ENCODE measurements around the gene IGDCC3.

IGDCC3 gene

DNA sequence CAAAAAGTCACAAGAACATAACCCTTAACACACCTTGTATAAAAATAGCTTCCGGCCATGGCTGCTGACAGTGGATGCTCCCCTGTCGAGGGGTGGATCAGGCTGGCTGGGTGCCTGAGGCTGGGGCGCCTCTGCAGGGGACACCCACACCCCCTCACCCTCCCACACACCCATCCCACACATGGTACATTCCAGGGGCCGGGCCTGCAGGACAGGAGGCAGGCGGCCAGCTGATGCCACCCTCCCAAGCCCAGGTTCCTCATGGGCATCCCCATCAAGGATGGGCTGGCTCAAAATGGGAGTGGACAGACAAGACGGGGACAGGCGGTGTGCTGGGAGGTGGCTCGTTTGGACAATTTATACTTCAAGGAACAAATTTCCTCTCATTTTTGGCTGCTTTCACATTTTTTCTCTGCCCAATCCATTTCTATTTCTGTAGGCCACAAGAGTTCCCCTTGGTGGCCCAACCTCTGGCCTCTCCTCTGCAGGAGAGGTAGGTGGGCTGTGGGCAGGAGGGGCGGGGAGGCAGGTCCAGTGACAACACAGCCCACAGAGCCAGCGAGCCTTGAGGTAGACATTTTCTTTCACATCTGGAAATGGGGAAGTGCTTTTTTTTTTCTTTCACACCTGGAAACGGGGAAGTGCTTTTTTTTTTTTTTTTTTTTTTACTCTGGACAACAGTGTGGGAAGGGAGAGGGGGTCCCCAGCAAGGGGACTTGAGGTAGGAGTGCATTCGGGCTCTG, 50.0 kb downstream of the IGDCC3 start:
- no peak for DNase-seq (ENCODE audit: low read depth)

DNA sequence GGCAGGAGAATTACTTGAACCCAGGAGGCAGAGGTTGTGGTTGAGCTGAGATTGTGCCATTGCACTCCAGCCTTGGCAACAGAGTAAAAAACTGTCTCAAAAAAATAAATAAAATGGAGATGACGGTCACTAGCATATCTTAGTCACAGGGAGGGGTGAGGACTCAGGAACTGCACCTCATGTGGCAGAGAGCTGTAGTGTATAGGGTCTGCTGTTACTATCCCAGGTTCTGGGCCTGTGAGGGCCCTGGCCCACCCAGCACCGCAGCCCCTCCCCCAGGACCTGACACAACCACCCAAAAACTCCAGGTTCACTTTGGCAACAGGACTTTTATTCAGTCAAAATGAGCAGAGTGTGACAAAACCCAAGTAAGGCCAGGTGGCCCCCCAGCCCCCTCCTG, 51.0 kb downstream of the IGDCC3 start:
- DNase-seq (ENCODE audit: low read depth), result no peak

DNA sequence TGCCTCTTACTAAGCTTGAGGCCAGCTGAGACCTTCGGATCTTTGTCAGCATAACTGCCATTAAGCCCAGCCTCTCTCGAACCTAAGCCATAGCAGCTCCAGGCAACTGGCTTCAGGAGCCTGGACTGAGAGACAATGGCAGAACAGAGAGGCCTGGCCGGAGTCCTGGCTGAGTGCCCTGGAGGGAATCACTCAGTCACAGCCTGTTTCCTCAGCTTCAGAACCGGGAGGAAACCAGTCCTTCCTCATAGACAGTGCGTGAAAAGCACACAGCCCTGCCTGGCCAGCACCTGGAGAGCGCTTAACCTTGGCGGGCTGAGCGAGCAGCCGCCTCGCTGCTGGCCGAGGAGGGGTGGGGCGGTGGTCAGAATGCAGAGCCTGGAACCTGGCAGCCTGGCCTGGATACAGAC, 51.7 kb downstream of the IGDCC3 start:
- DNase-seq (ENCODE audit: low read depth), result peak; percentile 9

DNA sequence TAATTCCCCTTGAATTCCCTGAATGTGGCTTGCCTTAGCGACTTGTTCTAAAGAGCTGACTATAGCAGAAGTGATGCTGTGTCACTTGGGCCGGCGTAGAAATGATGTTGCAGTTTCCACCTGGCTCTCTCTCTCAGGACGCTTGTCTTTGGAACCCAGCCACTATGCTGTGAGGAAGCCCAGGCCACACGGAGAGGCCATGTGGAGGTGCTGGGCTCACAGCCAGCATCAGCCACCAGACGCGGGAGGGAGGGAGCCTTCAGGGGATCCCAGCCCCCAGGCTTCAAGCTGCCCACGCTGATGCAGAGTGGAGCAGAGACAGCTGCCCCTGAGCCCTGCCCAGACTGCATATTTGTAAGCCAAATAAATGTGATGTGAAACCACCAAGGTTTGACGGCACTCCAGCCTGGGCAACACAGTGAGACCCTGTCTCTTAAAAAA, 54.7 kb downstream of the IGDCC3 start:
- DNase-seq (ENCODE audit: low read depth), result peak; percentile 28

DNA sequence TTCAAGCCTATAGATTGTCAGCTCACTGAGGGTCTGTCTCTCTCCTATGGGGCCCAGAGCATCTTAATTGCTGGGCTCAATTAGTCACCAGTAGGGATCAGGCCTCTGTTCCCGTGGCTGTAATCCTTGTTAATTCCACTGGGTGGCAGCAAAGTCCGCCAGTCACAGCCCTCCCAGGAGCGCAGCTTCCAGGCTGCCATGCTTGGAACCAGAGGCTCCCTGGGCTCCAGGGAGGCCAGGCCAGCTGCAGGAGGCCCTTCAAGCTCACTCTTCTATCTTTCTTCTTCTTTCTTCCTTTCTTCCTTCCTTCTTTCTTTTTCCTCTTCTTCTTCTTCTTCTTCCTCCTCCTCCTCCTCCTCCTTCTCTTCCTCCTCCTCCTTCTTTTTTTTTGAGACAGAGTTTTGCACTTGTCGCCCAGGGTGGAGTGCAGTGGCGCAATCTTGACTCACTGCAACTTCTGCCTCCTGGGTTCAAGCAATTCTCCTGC, 58.9 kb downstream of the IGDCC3 start:
- DNase-seq (ENCODE audit: low read depth), result peak; percentile 64

DNA sequence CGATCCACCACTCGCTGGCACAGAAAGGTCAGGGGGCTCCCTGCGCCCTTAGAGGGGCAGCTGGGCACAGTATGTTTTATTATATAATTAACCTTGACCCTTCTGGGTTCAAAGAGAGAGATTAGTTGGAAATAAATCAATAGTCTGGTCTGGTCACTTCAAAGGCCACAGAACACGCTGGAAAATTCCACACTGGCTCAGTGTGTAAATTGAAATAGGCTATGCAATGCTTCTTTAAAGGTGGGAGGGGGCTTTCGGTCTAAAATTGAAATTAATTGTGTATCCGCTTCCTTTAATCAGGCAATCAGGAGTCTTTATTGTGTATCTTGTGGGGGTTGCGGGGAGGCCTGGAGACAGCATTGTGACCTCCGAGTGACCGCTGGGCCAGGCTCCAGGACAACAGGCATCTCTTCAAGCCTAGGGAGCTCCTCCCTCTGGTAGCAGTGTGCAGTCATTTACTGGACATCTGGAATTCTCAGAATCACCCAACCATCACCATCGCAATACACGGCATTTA, 65.3 kb downstream of the IGDCC3 start:
- no peak for DNase-seq (ENCODE audit: low read depth)

DNA sequence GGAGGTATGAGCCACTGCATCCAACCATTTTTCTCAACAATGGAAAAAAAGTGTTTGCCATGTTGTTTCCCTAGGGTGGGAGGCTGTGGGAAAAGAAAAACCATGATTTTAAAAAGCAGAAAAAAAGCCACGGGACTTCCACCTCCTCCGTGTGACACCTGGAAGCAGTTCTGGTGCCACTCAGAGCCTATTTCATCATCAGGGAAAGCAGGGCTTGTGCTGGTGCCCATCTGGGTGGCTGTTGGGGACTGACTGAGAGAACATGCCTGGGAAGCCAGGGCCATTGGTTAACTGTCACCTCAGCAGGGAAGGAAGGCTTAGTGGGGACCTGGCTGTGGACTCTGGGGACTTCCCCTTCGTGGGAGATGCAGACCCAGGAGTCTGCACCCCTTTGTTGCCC, 66.0 kb downstream of the IGDCC3 start:
- no peak for DNase-seq (ENCODE audit: low read depth)

DNA sequence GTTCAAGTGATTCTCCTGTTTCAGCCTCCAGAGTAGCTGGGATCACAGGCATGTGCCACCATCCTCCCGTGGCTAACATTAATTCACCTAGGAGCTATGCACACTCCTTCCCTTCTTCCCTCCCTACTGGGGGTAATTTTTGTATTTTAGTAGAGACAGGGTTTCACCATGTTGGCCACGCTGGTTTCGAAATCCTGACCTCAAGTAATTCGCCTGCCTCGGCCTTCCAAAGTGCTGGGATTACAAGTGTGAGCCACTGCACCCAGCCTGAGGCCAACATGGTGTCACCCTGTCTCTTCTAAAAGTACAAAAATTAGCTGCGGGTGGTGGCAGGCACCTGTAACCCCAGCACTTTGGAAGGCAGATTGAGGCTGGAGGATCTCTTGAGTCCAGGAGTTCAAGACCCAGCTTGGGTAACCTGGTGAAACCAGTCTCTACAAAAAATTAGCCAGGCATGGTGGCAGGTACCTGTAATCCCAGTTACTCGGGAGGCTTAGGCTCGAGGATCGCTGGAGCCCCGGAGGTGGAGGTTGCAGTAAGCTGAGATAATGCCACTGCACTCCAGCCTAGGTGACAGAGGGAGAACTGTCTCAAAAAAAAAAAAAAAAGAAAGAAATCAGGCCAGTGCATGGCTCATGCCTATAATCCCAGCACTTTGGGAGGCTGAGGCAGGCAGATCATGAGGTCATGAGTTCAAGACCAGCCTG, 67.2 kb downstream of the IGDCC3 start:
- DNase-seq (ENCODE audit: low read depth), result peak; percentile 53

DNA sequence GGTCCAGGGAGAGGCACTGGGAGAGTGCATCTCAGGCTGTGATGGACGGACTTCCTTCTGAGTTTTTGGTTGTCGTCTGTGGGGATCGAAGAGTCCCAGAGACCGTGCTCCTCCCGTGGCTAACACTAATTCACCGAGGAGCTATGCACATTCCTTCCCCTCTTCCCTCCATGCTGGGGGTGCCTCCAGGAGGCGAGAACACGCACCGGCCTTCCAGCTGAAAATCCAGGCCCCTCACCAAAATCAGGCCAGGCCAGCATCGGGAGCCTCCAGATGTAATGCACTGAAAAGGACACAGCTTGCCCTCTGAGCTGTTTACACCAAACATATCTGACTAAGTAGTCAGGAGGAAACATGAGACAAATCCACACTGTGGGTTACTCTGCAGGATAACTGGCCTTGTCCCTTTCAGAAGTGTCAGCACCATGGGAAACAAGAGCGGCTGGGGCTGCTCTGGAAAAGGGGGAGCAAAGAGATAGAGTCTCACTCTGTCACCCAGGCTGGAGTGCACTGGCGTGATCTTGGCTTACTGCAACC, 67.9 kb downstream of the IGDCC3 start:
- peak; percentile 68 for DNase-seq (ENCODE audit: low read depth)

DNA sequence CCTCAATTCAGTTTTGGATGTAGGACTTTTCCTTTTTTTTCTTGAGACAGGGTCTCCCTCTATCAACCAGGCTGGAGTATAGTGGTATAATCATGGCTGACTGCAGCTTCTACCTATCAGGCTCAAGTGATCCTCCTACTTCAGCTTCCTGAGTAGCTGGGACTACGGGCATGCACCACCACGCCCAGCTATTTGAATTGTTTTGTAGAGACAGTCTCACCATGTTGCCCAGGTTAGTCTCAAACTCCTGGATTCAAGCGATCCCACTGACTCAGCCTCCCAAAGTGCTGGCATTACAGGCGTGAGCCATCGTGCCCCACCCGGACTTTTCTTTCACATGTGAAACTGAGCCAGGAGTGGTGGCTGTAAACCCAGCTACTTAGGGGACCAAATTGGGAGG, 69.8 kb downstream of the IGDCC3 start:
- DNase-seq (ENCODE audit: low read depth), result no peak

DNA sequence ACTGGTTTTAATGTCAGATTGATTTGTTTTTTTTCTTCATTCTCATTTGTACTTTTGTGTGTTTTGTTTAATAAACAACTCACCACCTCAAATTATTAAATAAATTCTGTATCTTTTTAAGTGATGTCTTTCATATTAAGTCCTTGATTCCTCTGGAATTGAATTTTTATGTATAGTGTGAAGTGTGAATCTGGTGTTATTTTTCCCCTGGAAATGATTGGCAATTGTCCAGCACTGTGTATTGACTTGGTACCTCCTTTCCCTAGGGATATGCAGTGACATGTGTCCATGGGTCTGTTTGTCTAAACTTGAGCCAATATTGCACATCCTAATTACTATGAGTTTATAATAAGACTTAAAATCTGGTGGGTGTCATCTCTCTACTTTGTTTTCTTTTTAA, 71.3 kb downstream of the IGDCC3 start:
- no peak for DNase-seq (ENCODE audit: low read depth)

DNA sequence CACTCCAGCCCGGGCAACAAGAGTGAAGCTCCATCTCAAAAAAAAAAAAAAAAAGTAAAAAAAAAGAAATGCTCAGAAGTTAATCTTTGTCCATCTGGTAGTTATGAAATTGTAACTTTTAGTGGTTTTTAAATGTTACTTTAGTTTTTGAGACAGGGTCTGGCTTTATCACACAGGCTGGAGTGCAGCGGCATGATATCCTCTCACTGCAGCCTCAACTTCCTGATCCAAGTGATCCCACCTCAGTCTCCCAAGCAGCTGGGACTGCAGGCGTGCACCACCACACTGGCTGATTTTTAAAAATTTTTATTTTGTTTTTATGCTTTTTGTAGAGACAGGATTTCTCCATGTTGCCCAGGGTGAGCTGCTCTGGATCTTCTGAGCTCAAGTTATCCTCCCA, 72.0 kb downstream of the IGDCC3 start:
- no peak for DNase-seq (ENCODE audit: low read depth)

DNA sequence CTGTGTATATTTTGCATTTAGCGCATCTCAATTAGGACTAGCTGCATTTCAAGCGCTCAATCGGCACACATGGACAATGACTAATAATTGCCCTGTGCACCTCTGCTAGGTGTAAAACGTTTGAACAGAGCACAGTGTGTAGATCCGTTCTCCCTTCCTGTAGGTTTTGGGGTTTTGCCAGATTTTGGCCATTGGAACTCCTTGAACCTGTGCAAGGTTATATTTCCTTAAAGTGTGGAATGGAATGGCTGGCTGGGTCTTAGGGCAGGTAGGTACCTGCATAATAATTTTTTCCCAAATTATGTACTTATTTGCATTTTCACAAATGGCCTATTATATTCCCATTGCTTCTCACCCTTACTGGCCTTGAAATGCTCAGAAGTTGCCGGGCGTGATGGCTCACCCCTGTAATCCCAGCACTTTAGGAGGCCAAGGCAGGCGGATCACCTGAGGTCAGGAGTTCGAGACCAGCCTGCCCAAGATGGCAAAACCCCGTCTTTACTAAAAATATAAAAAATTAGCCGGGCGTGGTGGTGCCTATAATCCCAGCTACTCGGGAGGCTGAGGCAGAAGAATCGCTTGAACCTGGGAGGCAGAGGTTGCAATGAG, 72.5 kb downstream of the IGDCC3 start:
- no peak for DNase-seq (ENCODE audit: low read depth)

DNA sequence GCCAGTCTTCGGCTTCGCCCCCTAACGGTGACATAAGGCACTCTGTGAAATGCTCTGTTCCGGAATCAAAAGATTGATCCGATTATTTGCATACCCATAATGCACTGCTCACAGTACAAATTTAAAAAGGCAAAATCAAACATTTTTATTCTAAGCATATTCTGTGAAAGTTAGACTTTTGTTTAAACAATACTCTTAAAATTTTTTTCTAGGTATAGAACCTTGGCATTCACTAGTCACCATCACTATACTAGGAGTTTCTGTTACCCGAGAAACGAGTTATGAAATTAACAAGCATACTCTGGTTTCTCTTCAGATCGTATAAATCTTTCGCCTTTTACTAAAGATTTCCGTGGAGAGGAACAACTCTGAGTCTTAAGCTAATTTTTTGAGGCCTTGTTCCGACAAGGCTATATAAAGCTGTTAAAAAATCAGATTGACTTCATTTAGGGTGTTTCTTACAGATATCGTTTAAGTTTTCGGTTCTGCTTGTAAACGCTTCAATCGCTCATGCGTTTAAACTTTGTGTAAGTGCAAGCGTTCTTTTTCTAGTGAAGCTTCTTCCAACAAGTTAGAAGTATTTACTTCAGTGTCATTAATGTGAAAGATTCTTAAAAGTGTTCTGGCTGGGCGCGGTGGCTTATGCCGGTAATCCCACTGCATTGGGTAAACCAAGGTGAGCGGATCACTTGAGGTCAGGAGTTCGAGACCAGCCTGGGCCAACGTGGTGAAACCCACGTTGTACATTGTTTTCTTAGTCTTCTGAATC, 73.2 kb downstream of the IGDCC3 start, which contains the start of gene RNU5B-1:
Gene RNU5B-1 (plus strand): TSS at position 297 of the 769 bp plus-strand sequence.
- peak; percentile 96 for DNase-seq (ENCODE audit: low read depth)

DNA sequence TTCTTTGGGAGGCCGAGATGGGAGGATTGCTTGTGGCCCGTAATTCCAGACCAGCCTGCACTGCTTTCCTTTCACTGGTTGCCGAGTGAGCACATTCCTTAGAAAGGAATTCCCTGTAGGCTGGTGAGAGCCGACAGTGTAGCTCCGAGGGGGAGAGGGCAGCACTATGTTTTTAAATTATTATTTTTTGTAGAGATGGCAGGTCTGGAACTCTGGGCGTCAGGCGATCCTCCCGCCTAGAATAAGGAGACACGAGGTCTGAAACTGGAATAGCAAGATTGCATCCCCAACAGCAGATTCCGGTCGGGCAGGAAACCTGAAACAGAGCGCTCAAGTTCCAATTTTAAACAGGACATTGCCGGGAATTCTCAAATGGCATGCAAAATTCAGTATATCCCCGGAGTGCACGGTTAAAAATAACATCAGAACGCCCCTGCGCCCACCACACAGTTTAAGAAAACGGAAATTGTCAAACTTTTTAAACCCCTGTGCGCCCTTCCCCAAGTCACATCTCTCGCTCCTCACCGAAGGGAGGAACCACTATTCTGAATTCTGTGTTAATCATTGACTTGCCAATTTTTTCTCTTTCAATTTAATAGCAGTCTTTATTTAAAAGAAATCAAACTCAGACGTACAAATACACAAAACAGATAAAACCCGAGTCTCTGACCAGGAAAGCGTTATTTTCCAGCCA, 74.0 kb downstream of the IGDCC3 start:
- DNase-seq (ENCODE audit: low read depth), result peak; percentile 35

DNA sequence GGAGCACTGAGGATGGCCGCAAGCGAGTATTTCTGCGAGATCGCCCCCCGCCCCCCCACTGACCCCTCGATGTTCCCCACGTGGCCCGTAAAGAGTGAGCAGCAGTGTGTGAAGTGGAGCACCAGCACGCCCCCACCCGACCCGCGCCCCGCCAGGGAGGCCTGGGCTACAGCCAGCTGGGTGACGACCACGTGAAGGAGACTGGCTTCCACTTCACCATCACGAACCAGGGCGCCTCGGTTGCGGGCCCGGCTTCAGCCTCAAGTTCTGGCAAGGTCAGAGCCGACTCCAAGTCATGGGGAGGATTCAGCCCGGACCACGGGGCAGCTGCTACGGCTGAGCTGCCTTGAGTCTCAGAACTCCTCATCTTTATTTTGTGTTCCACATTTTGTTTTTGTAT, 75.7 kb downstream of the IGDCC3 start:
- DNase-seq (ENCODE audit: low read depth), result no peak

DNA sequence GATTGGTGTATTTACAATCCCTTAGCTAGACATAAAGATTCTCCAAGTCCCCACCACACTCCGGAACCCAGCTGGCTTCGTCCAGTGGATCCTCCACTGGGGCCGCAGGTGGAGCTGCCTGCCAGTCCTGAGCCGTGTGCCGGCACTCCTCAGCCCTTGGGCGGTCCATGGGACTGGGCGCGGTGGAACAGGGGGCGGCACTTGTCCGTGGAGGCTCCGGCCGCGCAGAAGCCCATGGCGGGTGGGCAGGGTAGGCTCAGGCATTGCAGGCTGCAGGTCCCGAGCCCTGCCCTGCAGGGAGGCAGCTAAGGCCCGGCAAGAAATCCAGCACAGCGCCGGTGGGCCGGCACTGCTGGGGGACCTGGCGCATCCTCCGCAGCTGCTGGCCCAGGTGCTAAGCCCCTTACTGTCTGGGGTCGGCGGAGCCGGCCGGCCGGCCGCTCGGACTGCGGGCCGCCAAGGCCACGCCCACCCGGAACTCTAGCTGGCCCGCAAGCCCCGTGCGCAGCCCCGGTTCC, 76.8 kb downstream of the IGDCC3 start:
- DNase-seq (ENCODE audit: low read depth), result no peak

DNA sequence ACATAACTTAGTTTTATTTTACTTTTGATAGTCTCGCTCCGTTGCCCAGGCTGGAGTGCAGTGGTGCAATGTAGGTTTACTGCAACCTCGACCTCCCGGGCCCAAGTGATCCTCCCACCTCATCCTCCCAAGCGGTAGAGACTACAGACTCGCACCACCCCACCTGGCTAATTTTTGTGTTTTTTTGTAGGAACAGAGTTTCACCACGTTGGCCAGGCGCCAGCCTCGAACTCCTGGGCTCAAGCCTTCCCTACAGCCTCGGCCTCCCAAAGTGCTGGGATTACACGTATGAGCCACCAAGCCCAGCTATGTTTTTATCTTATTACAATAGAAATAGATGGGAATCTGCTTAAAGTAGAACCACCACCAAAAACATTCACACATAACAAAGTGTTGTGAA, 79.1 kb downstream of the IGDCC3 start:
- DNase-seq (ENCODE audit: low read depth), result no peak

DNA sequence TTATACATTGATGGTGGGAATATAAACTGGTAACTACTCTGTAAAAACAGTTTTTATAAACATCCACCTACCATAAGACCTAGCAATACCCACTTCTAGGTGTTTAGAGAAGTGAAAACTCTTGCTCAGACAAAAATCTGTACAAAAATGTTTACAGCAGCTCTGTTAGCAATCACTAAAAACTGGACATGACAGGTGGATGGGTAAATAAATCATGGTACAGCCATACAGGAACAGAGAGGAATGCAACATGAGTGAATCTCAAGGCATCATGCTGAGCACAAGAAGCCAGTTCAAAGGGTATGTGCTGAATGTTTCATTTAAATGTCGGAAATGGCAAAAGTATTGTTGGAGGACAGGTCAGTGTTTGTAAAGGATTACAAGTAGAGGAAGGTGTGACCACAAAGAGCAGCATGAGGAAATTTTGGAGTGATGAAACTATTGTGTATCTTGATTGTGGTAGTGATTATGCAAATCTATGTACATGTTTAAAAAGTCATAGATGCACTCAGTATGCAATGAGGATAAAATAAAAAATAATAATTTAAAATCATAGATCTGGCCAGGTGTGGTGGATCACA, 84.8 kb downstream of the IGDCC3 start:
- no peak for DNase-seq (ENCODE audit: low read depth)

DNA sequence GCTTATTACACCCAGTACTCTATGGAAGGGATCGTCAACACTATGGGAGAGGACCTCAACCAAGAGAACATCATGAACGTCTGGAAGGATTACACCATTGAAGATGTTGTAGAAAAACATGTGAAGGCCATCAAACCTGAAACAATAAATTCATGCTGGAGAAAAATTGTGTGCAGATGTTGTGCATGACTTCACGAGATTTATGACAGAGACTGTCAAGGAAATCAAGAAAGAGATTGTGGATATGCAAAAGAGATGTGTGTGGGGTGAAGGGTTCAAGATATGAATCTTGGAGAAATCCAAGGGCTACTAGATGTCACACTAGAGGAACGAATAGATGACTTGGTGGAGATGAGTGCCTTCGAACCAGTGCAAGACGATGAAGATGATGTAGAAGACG, 87.6 kb downstream of the IGDCC3 start:
- DNase-seq (ENCODE audit: low read depth), result no peak
